ENCODE measurements around the gene OR2T1. TPM values are rescaled to one million over a fixed set of nuclear protein-coding genes. Genes with fewer than 3 reads are reported as not detected.
A peak's percentile ranks its signal among the peaks of the same experiment; 100 is the strongest.

OR2T1 gene
- total and polyA plus RNA-seq, 7 experiments from 2014 or later = not detected

DNA sequence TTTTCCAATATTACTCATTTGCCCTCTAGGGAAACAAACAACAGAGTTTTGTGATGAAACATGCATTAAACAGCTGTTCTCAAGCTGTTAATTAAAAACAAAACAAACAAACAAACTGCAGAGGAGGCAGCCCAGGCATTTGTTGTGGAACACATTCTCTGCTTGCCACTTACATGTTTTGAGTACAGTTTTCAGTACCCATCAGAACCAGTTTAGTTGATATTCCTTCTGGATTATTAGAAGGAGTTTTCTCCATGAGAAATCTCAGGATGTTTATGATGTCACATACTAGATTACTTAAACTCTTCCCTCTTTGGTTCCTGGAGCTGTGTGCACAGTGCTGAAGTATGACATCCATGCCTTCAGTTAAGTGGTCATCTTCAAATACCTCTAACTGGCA is 27.4 kb upstream of the OR2T1 start, which contains the start of gene OR2T6:
Gene OR2T6 (plus strand): TSS at position 301 of the 400 bp plus-strand sequence. CDS start 11,863 bp downstream, outside the sequence.
- no peak for DNase-seq
- Mint-ChIP-seq H3K36me3 (no peaks in the 10 kb centered on the region), H3K4me1 (peaks cover 0 to 13% (median 11%) of the 10 kb centered on the region in 7 donors), H3K27ac (no peak within 1 kb of the TSS), H3K4me3 (no peak within 1 kb of the TSS), H3K27me3 (no peaks in the 10 kb centered on the region), H3K9me3 (peaks cover 0 to 1% (median 0%) of the 10 kb centered on the region in 11 donors)
- CTCF ChIA-PET = no interaction called here
- Histone ChIP-seq H3K36me3 (ENCODE audit: control insufficient read depth in 2 of 3, insufficient read depth in 3 of 3, low read length in 3 of 3) (no peaks in the 10 kb centered on the region), H3K27ac (ENCODE audit: low read depth, low read length) (no peak within 1 kb of the TSS), H3K4me1 (ENCODE audit: control insufficient read depth in 2 of 2, insufficient read depth in 2 of 2, low read length in 2 of 2) (peaks cover 0 to 8% of the 10 kb centered on the region in 2 donors), H3K9me3 (ENCODE audit: control insufficient read depth in 2 of 3, low read length in 3 of 3) (no peaks in the 10 kb centered on the region), H3K4me3 (ENCODE audit: low read length) (no peak within 1 kb of the TSS), H3K27me3 (ENCODE audit: control insufficient read depth in 2 of 2, insufficient read depth in 2 of 2, low read length in 2 of 2) (no peaks in the 10 kb centered on the region)
- intact Hi-C loops (cut with micrococcal nuclease) = no loop called here
- ATAC-seq = no peak
- POLR2A ChIA-PET = no interaction called here

- Mint-ChIP-seq H3K4me1 (peaks cover 0 to 11% (median 9%) of the 10 kb centered on the region in 7 donors), H3K27me3 (peaks cover 0 to 3% (median 0%) of the 10 kb centered on the region in 5 donors), H3K9me3 (peaks cover 0 to 1% (median 0%) of the 10 kb centered on the region in 11 donors), H3K4me3 (no peak overlapping the region), H3K27ac (no peak overlapping the region), H3K36me3 (no peaks in the 10 kb centered on the region)
- peaks cover 0 to 8% of the 10 kb centered on the region in 2 donors for H3K4me1 ChIP-seq (ENCODE audit: control insufficient read depth in 2 of 2, insufficient read depth in 2 of 2, low read length in 2 of 2)
- H3K4me3 ChIP-seq (ENCODE audit: low read length) = no peak overlapping the region
- DNase-seq = no peak
- POLR2A ChIA-PET = no interaction called here
- H3K9me3 ChIP-seq (ENCODE audit: control insufficient read depth in 2 of 3, low read length in 3 of 3) = no peaks in the 10 kb centered on the region
- ATAC-seq = no peak
- intact Hi-C loops (cut with micrococcal nuclease) = no loop called here
- CTCF ChIA-PET = no interaction called here
- no peak overlapping the region for H3K27ac ChIP-seq (ENCODE audit: low read depth, low read length)
- no peaks in the 10 kb centered on the region for H3K36me3 ChIP-seq (ENCODE audit: control insufficient read depth in 2 of 3, insufficient read depth in 3 of 3, low read length in 3 of 3)
- no peaks in the 10 kb centered on the region for H3K27me3 ChIP-seq (ENCODE audit: control insufficient read depth in 2 of 2, insufficient read depth in 2 of 2, low read length in 2 of 2)
Observed at GRCh38 chr1:248376916-248377315, 25.9 kb upstream of the OR2T1 start.

- H3K4me3 Mint-ChIP-seq = no peak overlapping the region
Observed at GRCh38 chr1:248380854-248381253, 22.0 kb upstream of the OR2T1 start.

DNA sequence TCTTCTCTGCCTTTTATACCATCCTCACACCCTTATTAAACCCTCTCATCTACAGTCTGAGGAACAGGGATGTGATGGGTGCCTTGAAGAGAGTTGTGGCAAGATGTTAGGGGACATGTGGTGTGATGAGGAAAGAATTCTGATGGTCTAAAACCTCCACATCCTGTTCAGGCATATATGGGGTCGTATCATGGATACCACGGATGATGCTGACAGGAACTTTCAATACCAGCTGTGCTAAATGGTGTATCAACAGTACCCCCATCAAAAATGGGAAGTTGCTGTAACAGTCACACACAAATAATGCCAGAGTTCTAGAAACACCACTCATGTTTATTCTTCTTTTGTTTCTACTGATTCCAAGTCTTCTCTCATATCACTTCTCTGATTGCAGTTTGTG is 14.4 kb upstream of the OR2T1 start:
- no peaks in the 10 kb centered on the region for H3K27me3 ChIP-seq (ENCODE audit: control insufficient read depth in 2 of 2, insufficient read depth in 2 of 2, low read length in 2 of 2)
- no peak overlapping the region for H3K27ac Mint-ChIP-seq
- no peaks in the 10 kb centered on the region for H3K36me3 ChIP-seq (ENCODE audit: control insufficient read depth in 2 of 3, insufficient read depth in 3 of 3, low read length in 3 of 3)
- H3K4me1 ChIP-seq (ENCODE audit: control insufficient read depth in 2 of 2, insufficient read depth in 2 of 2, low read length in 2 of 2) = no peaks in the 10 kb centered on the region
- H3K9me3 ChIP-seq (ENCODE audit: control insufficient read depth in 2 of 3, low read length in 3 of 3) = no peaks in the 10 kb centered on the region
- H3K27me3 Mint-ChIP-seq = peaks cover 0 to 28% (median 6%) of the 10 kb centered on the region in 5 donors
- DNase-seq (no peak), ATAC-seq (no peak)
- H3K27ac ChIP-seq (ENCODE audit: low read depth, low read length) = no peak overlapping the region
- H3K36me3 Mint-ChIP-seq = no peaks in the 10 kb centered on the region
- ChIA-PET CTCF (no interaction called here), POLR2A (no interaction called here)
- H3K4me3 ChIP-seq (ENCODE audit: low read length) = no peak overlapping the region
- H3K4me3 Mint-ChIP-seq = no peak overlapping the region
- intact Hi-C loops (cut with micrococcal nuclease) = no loop called here
- H3K4me1 Mint-ChIP-seq = no peaks in the 10 kb centered on the region
- H3K9me3 Mint-ChIP-seq = peaks cover 0 to 5% (median 0%) of the 10 kb centered on the region in 11 donors

More at GRCh38 chr1:248380854-248381253, 22.0 kb upstream of the OR2T1 start:
- POLR2A ChIA-PET = no interaction called here
- Mint-ChIP-seq H3K27me3 (peaks cover 0 to 11% (median 4%) of the 10 kb centered on the region in 5 donors), H3K9me3 (no peaks in the 10 kb centered on the region), H3K27ac (no peak overlapping the region), H3K4me1 (no peaks in the 10 kb centered on the region), H3K36me3 (no peaks in the 10 kb centered on the region)
- Histone ChIP-seq H3K4me3 (ENCODE audit: low read length) (no peak overlapping the region), H3K27me3 (ENCODE audit: control insufficient read depth in 2 of 2, insufficient read depth in 2 of 2, low read length in 2 of 2) (no peaks in the 10 kb centered on the region), H3K27ac (ENCODE audit: low read depth, low read length) (no peak overlapping the region), H3K9me3 (ENCODE audit: control insufficient read depth in 2 of 3, low read length in 3 of 3) (no peaks in the 10 kb centered on the region), H3K36me3 (ENCODE audit: control insufficient read depth in 2 of 3, insufficient read depth in 3 of 3, low read length in 3 of 3) (no peaks in the 10 kb centered on the region), H3K4me1 (ENCODE audit: control insufficient read depth in 2 of 2, insufficient read depth in 2 of 2, low read length in 2 of 2) (no peaks in the 10 kb centered on the region)
- intact Hi-C loops (cut with micrococcal nuclease) = no loop called here
- ATAC-seq (no peak), DNase-seq (no peak)
- CTCF ChIA-PET = no interaction called here

GRCh38 chr1:248393050-248393449 is 9.8 kb upstream of the OR2T1 start:
- POLR2A ChIA-PET = no interaction called here
- intact Hi-C loops (cut with micrococcal nuclease) = no loop called here
- no peaks in the 10 kb centered on the region for H3K36me3 ChIP-seq (ENCODE audit: control insufficient read depth in 2 of 3, insufficient read depth in 3 of 3, low read length in 3 of 3)
- ATAC-seq = no peak
- CTCF ChIA-PET = no interaction called here
- Mint-ChIP-seq H3K27ac (no peak overlapping the region), H3K36me3 (peaks cover 0 to 4% (median 0%) of the 10 kb centered on the region in 5 donors), H3K4me3 (no peak overlapping the region), H3K9me3 (peaks cover 0 to 15% (median 2%) of the 10 kb centered on the region in 11 donors), H3K4me1 (no peaks in the 10 kb centered on the region), H3K27me3 (peaks cover 0 to 26% (median 18%) of the 10 kb centered on the region in 5 donors)
- H3K4me3 ChIP-seq (ENCODE audit: low read length) = no peak overlapping the region
- H3K27me3 ChIP-seq (ENCODE audit: control insufficient read depth in 2 of 2, insufficient read depth in 2 of 2, low read length in 2 of 2) = no peaks in the 10 kb centered on the region
- H3K4me1 ChIP-seq (ENCODE audit: control insufficient read depth in 2 of 2, insufficient read depth in 2 of 2, low read length in 2 of 2) = no peaks in the 10 kb centered on the region
- H3K27ac ChIP-seq (ENCODE audit: low read depth, low read length) = no peak overlapping the region
- DNase-seq = no peak
- no peaks in the 10 kb centered on the region for H3K9me3 ChIP-seq (ENCODE audit: control insufficient read depth in 2 of 3, low read length in 3 of 3)

- H3K36me3 Mint-ChIP-seq = peaks cover 0 to 2% (median 0%) of the 10 kb centered on the region in 5 donors
- CTCF ChIA-PET = interaction anchor here (0.6 to 2.3 kb wide), 10 partner anchors 14 to 472 kb away, joined by 3 to 8 read pairs (median 4); no protein-coding TSS in a partner anchor
- DNase-seq (peak in 3 of 9 donors; percentile 6 to 32 (median 8)), ATAC-seq (peak; percentile 91)
- H3K27ac Mint-ChIP-seq = peak overlapping the region in 4 of 9 donors; percentile 0 to 5 (median 0)
- Histone ChIP-seq H3K27ac (ENCODE audit: low read depth, low read length) (no peak overlapping the region), H3K4me1 (ENCODE audit: control insufficient read depth in 2 of 2, insufficient read depth in 2 of 2, low read length in 2 of 2) (no peaks in the 10 kb centered on the region), H3K4me3 (ENCODE audit: low read length) (no peak overlapping the region), H3K9me3 (ENCODE audit: control insufficient read depth in 2 of 3, low read length in 3 of 3) (no peaks in the 10 kb centered on the region), H3K36me3 (ENCODE audit: control insufficient read depth in 2 of 3, insufficient read depth in 3 of 3, low read length in 3 of 3) (no peaks in the 10 kb centered on the region), H3K27me3 (ENCODE audit: control insufficient read depth in 2 of 2, insufficient read depth in 2 of 2, low read length in 2 of 2) (no peaks in the 10 kb centered on the region)
- POLR2A ChIA-PET = interaction anchor here (0.5 kb wide), 1 partner anchor 432 kb away, joined by 3 read pairs; no protein-coding TSS in a partner anchor
- peaks cover 0 to 7% (median 0%) of the 10 kb centered on the region in 11 donors for H3K9me3 Mint-ChIP-seq
- no peak overlapping the region for H3K4me3 Mint-ChIP-seq
- intact Hi-C loops (cut with micrococcal nuclease) = loop anchor here (1.0 to 10.0 kb wide), 7 partner anchors 181 to 469 kb away; no protein-coding TSS in a partner anchor
- no peaks in the 10 kb centered on the region for H3K27me3 Mint-ChIP-seq
- peaks cover 0 to 16% (median 4%) of the 10 kb centered on the region in 7 donors for H3K4me1 Mint-ChIP-seq
Observed at GRCh38 chr1:248404024-248404423, 1.2 kb downstream of the OR2T1 start.
